GM23248 (cell line): ENCODE results near the gene TMEM132C.

ENCODE experiments used
- EZH2 ChIP-seq: fragments of 200-600 bp; sonication (generic); IDR thresholded peaks from 2 replicates; pipeline ENCODE4 v1.6.1; 2018; ENCODE audit warnings: antibody characterized with exemption, mild to moderate bottlenecking; ENCODE audit not compliant: insufficient read depth, poor library complexity, severe bottlenecking
- EZH2phosphoT487 ChIP-seq: fragments of 200-600 bp; sonication (generic); IDR thresholded peaks from 2 replicates; pipeline ENCODE4 v1.6.1; 2018; ENCODE audit warnings: antibody characterized with exemption, moderate library complexity, mild to moderate bottlenecking, low read depth; ENCODE audit not compliant: insufficient read depth

- TF ChIP-seq EZH2phosphoT487 (no peak), EZH2 (no peak)
Measured at GRCh38 chr12:128695697-128696096, 428.7 kb downstream of the TMEM132C start.
